Measurements from ENCODE around the gene TDRD3.

- TF ChIP-seq CTCF (IDR thresholded peaks at IDR 0.05) = no peak
- no peak for TF ChIP-seq POLR2A (IDR thresholded peaks at IDR 0.05)
Observed at GRCh38 chr13:60426075-60426474, 29.1 kb downstream of the TDRD3 start.

Data from esophagus squamous epithelium (tissue), 4 donors.